NCI-H146 (cell line): ENCODE measurements around the gene NDUFB5.
"Not testable (repeated sequence)": the region's sequence is repeated elsewhere in the genome, so short reads cannot be mapped to it uniquely, and the experiment has no call there.

Experiments
- DNase-seq: peaks from one replicate; lab custom pipeline; 2025; lab: John Stamatoyannopoulos, UW

NDUFB5 gene

DNA sequence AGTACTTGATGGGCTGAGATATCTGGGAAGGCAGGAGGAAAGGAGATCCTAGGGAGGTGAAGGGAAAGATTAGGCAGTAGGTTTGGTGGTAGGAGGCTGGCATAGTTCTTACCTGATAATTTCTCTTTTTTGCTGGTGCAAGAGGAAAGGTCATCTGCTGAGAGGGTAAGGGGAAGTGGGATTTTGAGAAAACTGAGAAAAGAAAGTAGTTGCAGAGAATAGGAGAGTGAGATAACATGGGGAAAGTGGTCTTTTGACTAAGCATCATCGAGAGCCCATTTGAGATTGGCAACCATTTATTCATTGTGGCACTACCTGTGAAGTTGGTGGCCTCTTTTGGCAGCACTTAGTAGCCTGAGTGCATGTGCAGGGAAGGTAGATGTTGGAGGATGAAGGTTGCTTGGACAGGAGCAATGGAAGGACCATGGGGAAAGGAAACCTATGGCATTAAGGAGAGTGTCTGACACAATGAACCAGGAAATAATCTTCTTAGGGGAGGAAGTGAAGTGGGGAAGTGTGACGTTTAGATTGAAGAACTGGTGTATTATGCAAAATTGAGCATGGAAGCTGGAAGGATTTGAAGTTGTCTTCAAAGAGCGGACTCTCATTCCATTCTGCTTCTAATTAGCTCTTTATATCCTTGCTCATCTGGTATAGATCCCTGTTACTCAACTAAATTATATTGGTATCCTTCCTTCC is 26.3 kb downstream of the NDUFB5 start:
- DNase-seq: no peak

DNA sequence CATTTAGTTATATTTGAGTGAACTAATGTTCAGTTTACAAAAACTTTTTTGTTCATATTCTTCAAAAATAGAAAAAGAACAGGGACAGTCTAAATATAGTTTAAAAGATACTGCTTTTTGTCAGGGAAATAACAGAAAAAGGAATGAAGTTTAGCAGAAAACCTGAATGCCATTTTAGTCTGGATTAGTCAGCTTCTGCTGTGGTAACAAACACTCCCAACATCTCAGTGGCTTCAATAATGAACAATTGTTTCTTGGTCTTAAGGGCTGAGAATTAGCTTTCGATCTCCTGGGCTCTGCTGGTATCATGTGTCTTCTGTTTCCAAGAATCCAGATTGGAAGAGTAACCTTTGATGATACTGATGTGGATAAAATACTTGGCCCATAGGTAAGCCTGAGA is 35.9 kb downstream of the NDUFB5 start:
- DNase-seq: no peak

- no peak for DNase-seq
Measured at GRCh38 chr3:179642871-179643270, 38.3 kb downstream of the NDUFB5 start.

- not testable (repeated sequence) for DNase-seq
Measured at GRCh38 chr3:179643837-179644236, 39.2 kb downstream of the NDUFB5 start.

GRCh38 chr3:179646177-179646576 is 41.6 kb downstream of the NDUFB5 start:
- DNase-seq: no peak

DNA sequence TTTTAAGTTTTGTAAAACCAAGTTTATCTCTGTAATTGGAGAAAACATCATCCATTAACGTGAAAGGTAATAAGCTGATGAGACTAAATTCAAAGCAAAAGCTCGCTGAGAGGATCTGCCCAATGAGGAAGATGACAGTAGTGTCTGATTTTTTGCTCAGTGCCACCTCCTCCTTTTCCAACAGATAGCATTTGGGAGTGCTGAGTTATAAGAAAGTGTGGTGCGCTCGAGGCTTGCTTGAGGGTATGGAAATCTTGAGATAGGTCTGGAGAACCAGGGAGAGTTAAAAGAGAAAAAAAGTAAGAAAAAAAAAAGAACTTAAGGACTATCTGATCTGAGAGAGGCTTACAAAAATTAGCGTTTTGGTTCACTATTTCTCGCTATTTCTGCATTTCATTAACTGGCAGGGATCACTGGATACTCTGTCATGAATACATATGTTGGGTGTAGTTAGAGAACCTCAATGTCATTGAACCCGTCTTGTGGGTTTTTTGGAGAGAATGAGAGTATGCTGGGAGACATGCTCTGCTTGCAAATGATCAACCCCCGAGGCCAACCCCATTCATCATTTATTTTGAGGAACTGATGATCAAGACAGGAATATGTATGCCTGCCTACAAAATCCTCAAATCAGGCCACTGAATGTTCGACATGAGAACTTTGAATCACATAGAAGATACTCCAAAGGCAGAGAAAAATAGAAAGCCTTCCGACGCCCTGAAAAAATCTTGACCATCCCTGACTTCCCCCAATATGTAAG is 47.3 kb downstream of the NDUFB5 start:
- no peak for DNase-seq

- peak; percentile 91 for DNase-seq
Measured at GRCh38 chr3:179652447-179653095, 48.0 kb downstream of the NDUFB5 start, which contains the start of gene USP13. Gene USP13 (plus strand): TSS chr3:179653040. CDS start chr3:179653226, 186 bp downstream.

DNA sequence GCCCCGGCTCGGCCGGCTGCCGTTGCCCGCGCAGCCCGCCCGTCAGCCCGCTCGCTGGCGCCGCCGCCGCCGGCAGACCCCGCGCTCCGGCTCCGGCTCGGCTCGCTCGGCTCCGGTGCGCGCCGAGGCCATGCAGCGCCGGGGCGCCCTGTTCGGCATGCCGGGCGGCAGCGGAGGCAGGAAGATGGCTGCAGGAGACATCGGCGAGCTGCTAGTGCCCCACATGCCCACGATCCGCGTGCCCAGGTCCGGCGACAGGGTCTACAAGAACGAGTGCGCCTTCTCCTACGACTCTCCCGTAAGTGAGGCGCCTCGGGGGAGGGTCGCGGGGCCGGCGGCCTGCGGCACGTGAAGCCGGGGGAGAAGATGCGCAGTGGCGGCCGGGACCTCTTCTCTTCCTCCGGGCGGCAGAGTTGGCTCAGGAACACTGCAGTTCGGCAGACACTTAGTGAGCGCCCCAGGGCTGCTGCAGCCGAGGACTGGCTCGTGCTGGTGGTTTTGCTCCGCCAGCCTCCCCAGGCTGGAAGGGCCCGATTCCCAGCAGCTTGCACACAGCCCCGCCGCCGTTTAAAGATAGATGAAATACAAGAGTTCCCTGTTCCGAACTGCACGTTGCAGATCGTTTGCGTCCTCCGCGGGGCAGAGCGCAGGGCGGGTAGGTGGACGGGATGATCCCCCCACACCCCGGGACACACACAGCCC is 48.7 kb downstream of the NDUFB5 start:
- peak; percentile 93 for DNase-seq

DNA sequence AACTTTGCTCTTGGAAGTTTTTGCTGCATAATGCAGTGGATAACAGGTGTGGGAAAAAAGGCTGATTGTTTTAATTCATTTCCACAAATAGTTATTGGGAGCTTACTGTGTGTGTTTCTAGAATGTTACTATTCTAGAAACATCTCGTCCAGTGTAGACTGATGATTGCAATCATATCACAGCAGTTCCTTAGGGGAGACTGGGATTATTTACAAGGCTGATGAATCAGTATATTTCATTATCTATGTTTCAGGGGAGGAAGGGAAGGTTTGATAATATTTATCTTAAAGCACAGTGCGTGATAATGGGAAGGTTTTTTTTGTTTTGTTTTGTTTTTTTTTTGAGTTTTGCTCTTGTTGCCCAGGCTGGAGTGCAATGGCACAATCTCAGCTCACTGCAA is 50.6 kb downstream of the NDUFB5 start:
- no peak for DNase-seq

DNA sequence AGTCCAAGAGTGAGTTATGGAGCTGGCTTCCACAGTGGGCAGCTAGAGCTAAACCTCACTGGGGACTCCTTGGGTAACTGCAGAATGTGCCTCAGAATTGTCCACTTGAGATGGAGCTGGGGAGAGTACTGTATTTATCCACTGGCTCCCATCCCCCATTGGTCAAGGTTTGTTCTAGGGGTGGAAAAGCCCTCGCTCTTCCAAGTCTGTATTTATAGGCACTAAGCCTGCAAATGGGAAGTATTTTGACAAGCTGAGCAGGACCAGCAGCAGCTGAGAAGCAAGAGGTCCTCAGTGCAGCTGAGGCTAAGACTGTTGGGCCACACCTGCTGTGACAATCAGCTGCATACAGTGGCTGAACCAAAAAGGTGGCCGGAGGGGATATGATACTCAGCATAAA is 54.0 kb downstream of the NDUFB5 start:
- DNase-seq: no peak

- no peak for DNase-seq
Measured at GRCh38 chr3:179660872-179661271, 56.3 kb downstream of the NDUFB5 start.

- DNase-seq: no peak
Measured at GRCh38 chr3:179661777-179662176, 57.2 kb downstream of the NDUFB5 start.

DNA sequence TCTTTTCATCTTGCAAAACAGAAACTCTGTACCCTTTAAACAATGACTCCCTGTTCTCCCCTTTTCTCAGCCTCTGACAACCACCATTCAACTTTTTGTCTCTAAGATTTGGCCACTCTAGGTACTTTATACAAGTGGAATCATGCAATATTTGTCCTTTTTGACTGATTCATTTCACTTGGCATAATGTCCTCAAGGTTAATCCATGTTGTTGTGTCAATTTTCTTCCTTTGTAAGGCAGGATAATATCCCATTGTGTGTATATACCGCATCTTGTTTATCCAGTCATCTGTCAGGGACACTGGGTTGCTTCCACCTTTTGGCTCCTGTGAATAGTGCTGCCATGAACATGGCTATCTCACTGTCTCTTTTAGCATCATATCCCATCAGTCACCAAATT is 58.5 kb downstream of the NDUFB5 start:
- DNase-seq: no peak

DNA sequence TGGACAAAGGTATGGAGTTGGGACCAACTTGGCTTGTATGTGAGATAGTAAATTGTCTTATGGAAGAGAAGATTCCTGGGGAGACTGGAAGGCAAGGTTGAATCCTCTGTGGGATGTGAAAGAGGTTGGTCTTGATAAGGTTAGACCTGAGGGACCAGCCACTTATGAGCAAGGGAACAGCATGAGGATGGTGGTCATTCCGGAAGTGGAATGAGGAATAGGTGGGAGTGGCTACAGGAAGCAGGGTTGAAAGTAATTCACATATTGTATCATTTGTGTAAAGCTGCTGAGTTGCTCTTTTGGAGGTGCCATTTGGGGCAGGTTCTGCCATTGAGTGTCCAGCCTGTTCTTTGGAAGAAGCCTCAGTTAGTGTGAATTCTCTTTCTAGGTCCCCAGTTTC is 61.4 kb downstream of the NDUFB5 start:
- DNase-seq: no peak

DNA sequence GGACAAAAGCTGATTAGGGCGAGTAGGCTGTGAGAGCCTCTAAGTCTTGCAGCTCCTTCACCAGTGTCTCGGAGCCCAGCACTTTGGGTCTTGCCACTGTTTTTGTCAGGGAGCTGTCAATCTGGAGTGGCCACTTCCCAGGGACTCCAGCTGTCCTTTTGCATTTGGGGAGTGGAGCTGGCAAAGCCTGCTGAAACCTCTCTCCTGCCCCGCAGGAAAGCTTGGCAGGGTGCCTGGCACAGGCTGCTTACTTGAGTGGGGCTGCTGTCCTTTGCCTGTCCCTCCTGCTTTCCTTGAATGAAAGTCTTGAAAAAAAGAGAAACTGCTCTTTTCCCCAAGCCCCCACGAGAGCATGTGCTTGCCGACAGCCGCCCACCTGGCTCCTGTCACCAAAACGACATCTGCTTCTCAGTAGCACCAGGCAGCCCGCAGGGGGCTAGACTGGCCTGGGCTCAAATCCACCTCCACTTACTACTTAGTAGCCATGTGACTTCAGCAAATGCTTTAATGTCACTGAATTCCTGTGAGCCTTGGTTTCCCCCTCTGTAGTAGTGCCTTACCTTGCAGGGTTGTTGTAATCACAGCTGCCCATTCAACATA is 61.9 kb downstream of the NDUFB5 start:
- DNase-seq: no peak

- no peak for DNase-seq
Measured at GRCh38 chr3:179668429-179668828, 63.8 kb downstream of the NDUFB5 start.

GRCh38 chr3:179670311-179670710 is 65.7 kb downstream of the NDUFB5 start:
- no peak for DNase-seq

GRCh38 chr3:179671309-179671708 is 66.7 kb downstream of the NDUFB5 start:
- DNase-seq: no peak

- no peak for DNase-seq
Measured at GRCh38 chr3:179671747-179672242, 67.2 kb downstream of the NDUFB5 start.

GRCh38 chr3:179672918-179673317 is 68.3 kb downstream of the NDUFB5 start:
- no peak for DNase-seq

- no peak for DNase-seq
Measured at GRCh38 chr3:179673523-179673922, 68.9 kb downstream of the NDUFB5 start.

- no peak for DNase-seq
Measured at GRCh38 chr3:179676081-179676480, 71.5 kb downstream of the NDUFB5 start.
